A172 (cell line): ENCODE results near the gene ATP4A. TPM values are rescaled to one million over a fixed set of nuclear protein-coding genes. Genes with fewer than 3 reads are reported as not detected.
A peak's percentile ranks its signal among the peaks of the same experiment; 100 is the strongest.

ENCODE experiments used
- DNase-seq: peaks from one replicate; pipeline ENCODE4 v3.0.0-alpha.2; 2015; ENCODE audit warnings: low spot score
- total RNA-seq: library from RNA; depleted of rRNA; stranded (reverse); fragments of >200 nt; shearing (Covaris generic); gene quantifications from 2 replicates; pipeline ENCODE4 v1.2.3, GENCODE V29; 2014

The ATP4A gene
- total RNA-seq, 1 experiment from 2014 or later, result not detected

GRCh38 chr19:35549174-35549788 lies 14.2 kb downstream of the ATP4A start:
- peak; percentile 53 for DNase-seq

GRCh38 chr19:35546532-35546931 lies 16.9 kb downstream of the ATP4A start:
- no peak for DNase-seq

GRCh38 chr19:35545855-35546381 lies 17.5 kb downstream of the ATP4A start:
- peak; percentile 11 for DNase-seq

- peak; percentile 82 for DNase-seq
These were observed 18.2 kb downstream of the ATP4A start, which contains the start of gene TMEM147 for GRCh38 chr19:35545001-35545854. TSS of gene TMEM147 (plus strand) at chr19:35545626. CDS start at chr19:35545740, 114 bp downstream.

- DNase-seq, result no peak
These were observed 19.2 kb downstream of the ATP4A start for GRCh38 chr19:35544110-35544802.

DNA sequence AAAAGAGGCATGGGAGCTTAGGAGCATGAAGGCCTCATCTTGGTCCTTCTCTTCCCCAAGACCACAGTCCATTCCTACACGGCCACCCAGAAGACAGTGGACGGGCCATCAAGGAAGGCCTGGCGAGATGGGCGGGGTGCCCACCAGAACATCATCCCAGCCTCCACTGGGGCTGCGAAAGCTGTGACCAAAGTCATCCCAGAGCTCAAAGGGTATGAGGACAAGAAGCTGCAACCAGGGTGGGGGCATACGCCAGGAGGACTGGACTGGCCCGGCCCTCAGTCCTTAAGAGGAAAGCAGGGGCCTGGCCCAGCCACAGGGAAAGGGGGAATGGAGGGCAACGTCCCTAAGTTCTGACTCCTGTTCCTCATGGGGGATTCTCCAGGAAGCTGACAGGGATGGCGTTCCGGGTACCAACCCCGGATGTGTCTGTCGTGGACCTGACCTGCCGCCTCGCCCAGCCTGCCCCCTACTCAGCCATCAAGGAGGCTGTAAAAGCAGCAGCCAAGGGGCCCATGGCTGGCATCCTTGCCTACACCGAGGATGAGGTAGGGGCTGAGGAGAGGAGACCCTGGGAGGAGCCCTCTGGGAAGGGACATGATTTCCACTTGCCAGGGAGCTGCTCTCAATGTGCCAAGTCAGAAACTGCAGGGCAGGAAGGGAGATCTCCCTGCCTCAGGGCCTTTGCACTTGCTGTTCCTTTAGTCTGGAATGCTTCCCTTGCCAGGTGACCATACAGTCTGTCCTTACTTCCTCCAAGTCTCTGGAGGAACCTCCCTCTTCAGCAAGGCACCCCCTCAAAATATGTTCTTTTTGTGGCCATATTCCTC lies 20.0 kb downstream of the ATP4A start:
- no peak for DNase-seq

DNA sequence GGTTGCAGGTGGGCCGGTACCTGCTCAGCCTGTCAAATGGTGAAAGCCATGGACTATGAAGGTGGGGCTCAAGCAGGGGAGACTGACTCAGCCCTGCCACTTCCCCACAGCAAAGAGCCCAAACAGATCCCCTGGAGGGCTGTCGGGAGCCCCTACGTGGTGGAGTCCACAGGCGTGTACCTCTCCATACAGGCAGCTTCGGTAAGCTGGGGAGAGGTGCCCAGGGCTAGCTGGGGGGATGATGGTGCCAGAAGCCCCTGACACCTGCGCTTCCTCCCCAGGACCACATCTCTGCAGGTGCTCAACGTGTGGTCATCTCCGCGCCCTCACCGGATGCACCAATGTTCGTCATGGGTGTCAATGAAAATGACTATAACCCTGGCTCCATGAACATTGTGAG lies 21.2 kb downstream of the ATP4A start:
- no peak for DNase-seq

- DNase-seq, result no peak
These were observed 23.0 kb downstream of the ATP4A start for GRCh38 chr19:35540356-35540927.

DNA sequence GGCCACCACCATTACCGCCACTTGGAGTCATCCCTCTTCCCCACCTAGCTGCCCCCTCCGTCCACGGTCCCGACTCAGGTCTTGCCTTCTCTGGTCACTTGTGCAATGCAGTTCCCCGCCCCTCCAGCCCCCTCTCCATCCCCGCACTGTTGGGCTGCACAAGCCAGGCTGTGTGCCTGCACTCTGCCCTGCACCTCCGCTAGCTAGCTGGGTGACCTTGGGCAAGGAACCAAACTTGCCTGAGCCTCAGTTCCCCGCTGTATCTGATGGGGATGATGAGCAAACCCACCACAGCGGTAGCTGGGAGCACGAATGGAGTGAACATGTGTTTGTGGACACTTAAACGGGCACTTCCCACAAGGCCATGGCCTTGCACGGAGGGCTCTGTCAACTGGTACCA lies 23.6 kb downstream of the ATP4A start:
- DNase-seq, result no peak

GRCh38 chr19:35539314-35539713 lies 24.1 kb downstream of the ATP4A start:
- no peak for DNase-seq

GRCh38 chr19:35534803-35535480 lies 28.5 kb downstream of the ATP4A start:
- no peak for DNase-seq

GRCh38 chr19:35533822-35534392 lies 29.6 kb downstream of the ATP4A start:
- no peak for DNase-seq

GRCh38 chr19:35533201-35533821 lies 30.1 kb downstream of the ATP4A start, which contains the start of gene GAPDHS:
TSS of gene GAPDHS (plus strand) at chr19:35533456. CDS start at chr19:35533528, 72 bp downstream.
- DNase-seq, result no peak

GRCh38 chr19:35531291-35531690 lies 32.2 kb downstream of the ATP4A start:
- no peak for DNase-seq

DNA sequence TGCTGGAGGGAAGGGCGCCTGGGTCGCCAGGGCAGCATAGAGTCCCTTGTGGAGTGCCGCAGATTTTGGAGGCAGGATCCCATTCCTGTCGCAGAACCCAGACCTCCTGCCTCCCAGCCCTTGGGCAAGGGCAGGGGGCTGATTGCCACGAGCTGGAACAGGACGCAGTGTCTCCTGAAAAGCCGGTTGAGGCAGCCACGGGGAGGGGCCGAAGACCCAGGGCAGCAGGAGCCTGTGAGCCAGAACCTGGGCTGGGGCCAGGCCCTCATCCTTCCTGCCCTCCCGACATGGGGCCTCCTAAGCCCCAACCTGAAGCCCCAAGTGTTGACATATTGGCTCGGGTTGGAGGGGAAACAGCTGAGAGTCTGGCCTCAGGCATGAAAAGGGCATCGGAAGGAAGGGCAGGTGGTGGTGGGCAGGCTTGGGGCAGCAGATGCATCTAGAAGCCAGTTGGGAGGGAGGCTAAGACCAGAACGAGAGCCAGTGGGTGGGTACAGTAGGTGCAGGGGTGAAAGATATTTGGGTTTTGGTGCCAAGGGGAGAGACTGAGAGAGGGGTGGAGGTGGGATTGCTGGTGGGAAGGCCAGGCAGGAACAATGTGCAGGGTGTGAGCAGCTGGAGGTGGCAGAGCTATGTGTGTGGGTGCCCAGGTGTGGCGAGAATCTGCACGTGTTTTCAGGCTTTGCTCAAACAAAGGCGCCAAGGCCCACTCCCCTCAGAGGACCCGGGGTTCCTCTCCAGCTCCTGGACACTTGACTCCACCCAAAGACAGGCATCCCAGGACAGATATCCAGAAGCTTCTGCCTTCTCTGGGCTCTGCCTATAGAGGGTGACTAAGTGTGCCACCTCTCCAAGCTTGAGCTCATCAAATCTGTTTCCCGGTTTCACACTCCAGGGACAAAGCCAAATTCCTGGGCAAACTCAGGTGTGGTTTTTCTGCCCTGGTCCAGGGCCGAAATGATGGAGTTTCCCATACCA lies 33.9 kb downstream of the ATP4A start:
- no peak for DNase-seq

DNA sequence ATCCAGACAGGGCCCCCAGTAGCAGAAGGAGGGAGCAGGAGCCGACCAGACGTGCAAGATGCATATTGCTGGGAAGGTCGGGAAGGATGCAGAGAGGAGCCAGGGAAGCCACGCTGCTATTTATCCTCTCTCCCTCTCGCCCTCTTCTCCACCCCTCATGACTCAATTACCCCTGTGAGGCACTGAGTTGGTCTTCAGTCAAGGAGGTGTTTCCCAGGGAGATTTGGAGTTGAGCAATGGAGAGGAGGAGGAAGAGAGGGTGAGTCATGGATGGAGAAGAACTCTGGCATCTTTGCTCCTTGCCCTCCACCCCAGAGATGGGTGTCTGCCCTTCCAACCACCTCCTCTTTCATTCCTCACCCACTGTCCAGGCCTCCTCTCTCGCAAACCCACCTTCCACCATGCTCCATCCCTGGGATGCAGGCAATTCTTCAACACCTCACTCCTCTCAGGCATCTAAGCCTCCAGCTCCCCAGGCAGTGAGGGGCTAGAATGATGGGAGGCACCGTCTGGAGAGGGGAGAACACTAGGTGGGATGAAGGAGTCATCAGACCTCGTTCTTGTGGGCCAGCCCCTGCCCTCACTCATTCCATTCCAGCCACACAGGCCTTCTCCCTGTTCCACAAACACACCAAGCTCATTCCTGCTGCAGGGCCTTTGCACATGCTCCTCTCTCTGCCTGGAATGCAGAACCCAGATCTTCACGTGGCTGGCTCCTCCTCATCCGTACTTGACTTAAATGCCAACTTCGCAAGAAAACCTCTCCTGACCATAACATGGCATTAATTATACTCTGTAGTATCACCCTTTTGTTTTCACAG lies 35.0 kb downstream of the ATP4A start, which contains the start of gene SBSN:
Gene SBSN, minus strand, starts transcription at position 94 of the 821 bp plus-strand sequence. Its CDS starts 30 bp downstream, at position 64.
- DNase-seq, result peak; percentile 71

DNA sequence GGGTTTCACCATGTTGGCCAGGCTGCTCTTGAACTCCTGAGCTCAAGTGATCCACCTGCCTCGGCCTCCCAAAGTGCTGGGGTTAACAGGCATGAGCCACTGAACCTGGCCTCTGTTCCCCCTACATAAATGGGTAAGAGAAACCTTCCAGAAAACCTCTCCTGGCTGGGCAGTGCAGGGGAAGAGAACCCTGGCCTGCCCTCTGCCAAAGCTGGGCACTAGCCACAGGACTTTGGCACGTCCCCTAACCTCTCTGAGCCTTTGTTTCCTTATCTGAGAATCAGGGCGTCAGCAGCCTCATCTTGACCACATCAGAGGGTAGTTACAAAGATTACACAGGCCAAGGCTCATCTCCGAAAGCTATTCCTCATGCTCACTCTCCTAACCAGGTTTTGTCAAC lies 37.6 kb downstream of the ATP4A start:
- DNase-seq, result no peak
